WI38 (cell line): Measurements from ENCODE around the gene BEST2.
A peak's percentile ranks its signal among the peaks of the same experiment; 100 is the strongest.

Experiments
- H3K4me3 ChIP-seq: 2 replicates; pipeline ENCODE4 v1.5.1; 2011; ENCODE audit warnings: low read depth, mild to moderate bottlenecking, control low read depth, low read length
- CTCF ChIP-seq: IDR thresholded peaks from 2 replicates; pipeline ENCODE4 v1.5.1; 2012; ENCODE audit warnings: low read depth, mild to moderate bottlenecking, control low read depth, low read length

The BEST2 gene

DNA sequence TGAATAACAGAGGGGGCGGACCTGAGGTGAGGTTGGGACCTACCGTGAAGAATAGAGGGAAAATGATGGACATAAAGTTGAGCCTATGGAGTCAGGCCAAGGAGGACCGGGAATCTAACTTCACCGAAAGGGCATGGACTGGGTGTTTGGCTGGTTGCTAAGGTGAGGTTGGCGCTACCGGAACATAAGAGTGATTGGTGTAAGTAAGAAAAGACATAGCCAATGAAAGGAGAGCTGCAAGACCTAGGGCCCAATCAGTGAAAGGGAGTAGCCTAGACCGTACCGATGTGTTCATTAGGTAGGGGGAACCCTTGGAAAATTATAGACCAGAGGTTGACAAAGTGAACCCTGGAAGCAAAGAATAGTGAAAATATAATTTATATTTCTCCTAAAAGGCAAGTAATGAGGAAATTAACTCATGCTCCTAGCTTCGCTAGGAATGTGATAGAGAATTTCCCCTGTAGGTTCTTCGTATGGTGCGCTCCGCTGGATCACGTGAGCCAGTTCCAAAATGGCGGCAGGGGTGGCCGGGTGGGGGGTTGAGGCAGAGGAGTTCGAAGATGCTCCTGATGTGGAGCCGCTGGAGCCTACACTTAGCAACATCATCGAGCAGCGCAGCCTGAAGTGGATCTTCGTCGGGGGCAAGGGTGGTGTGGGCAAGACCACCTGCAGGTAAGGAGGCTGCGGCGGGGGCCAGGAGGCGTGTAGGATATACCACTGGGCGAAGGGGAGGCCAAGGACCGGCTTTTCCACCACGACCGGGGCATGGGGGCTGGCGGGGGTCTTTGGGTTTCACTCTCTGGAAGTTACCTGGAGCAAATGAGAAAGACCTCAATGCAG is 14.4 kb upstream of the BEST2 start, which contains the start of gene GET3:
GET3 (plus strand) TSS at position 503 of the 840 bp plus-strand sequence; CDS start at position 512, 9 bp downstream.
- TF ChIP-seq CTCF = no peak

GRCh38 chr19:12737835-12738351 is 13.7 kb upstream of the BEST2 start:
- peak overlapping the region; percentile 95 for H3K4me3 ChIP-seq
- no peak for TF ChIP-seq CTCF

More for the DNA sequence above, 14.4 kb upstream of the BEST2 start, which contains the start of gene GET3:
- peak within 1 kb of the TSS; percentile 95 for H3K4me3 ChIP-seq

DNA sequence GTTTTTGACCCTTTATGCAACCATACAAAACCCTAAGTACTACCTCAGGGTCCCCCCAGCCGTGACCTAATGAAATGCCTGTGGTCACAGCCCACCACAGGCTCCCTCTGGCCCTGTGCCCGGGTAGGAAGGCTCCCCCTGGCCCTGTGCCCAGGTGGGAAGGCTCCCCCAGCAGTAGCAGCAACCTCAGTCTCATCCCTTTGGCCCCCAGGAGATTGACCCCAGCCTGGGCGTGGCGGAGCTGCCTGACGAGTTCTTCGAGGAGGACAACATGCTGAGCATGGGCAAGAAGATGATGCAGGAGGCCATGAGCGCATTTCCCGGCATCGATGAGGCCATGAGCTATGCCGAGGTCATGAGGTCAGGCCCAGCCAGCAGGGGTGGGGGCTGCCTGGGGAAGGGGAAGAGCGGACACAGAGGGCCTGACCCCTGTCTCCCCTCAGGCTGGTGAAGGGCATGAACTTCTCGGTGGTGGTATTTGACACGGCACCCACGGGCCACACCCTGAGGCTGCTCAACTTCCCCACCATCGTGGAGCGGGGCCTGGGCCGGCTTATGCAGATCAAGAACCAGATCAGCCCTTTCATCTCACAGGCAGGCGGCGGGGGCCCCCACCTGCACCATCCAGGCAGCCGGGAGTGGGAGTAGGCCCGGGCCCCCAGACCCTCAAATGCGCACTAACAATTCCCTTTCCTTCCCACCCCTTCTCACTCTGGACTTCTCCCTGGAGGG is 6.3 kb upstream of the BEST2 start:
- TF ChIP-seq CTCF = no peak
- no peak overlapping the region for H3K4me3 ChIP-seq

DNA sequence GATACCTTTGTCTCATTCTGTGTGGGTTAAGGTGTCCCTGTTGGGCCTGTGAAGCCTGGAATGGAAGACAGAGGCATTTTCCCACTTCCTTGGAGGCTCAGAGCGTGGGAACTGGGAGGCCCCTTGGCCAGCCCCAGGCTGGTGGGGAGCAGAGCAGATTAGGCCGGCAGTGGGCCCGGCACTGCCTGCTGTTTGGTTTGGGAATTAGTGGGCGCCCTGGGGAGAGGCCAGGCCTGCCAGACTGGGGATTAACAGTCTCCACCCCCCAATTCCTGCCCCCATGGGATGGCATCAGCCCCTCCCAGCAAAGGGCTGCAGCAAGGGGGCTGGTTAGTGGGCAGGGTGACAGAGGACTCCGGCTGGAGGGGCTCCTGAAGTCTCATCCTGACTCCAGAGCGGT is 3.1 kb upstream of the BEST2 start:
- TF ChIP-seq CTCF = no peak

GRCh38 chr19:12749938-12750521 is 1.6 kb upstream of the BEST2 start:
- TF ChIP-seq CTCF = no peak
- no peak overlapping the region for H3K4me3 ChIP-seq

More for the DNA sequence above, 3.1 kb upstream of the BEST2 start:
- no peak overlapping the region for H3K4me3 ChIP-seq

DNA sequence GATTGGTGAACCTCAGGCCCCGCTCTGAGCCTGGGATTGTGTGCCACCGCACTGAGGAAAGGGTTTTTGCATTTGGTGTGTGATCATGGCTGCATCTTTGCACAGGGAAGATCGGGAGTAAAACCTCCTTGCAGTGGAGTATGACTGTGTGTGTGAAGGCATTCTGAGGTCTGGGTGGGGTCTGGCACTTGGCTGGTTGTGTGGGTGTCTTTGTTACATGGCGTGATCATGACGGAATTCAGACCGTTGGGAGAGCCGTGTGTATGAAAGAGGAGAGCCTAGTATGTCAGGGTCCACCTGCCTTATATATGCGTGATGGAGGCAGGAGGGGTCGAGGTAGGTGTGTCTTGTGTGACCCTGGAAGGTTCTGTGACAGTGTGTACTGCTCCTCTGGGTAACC is 740 bp upstream of the BEST2 start:
- no peak overlapping the region for H3K4me3 ChIP-seq
- TF ChIP-seq CTCF = no peak
